T-helper 2 cell treated with Interferon-gamma antibody and Interleukin-4, amounts not matched to agents 100 ng/mL and 5 ng/mL, for 36 hours (primary cell): ENCODE measurements around the gene JAKMIP1. TPM values are rescaled to one million over a fixed set of nuclear protein-coding genes. Genes with fewer than 3 reads are reported as not detected.

Experiments
- intact Hi-C: fragments of 100-400 bp; cut with micrococcal nuclease; formaldehyde crosslinking; loops from one replicate; pipeline ENCODE4 v1.15.1; 2023
- total RNA-seq: library from RNA; stranded (reverse); gene quantifications from 2 replicates; pipeline ENCODE4 v1.2.3, GENCODE V29; 2022

JAKMIP1 gene
- total RNA-seq, 1 donor from 2014 or later = 18.5 TPM

DNA sequence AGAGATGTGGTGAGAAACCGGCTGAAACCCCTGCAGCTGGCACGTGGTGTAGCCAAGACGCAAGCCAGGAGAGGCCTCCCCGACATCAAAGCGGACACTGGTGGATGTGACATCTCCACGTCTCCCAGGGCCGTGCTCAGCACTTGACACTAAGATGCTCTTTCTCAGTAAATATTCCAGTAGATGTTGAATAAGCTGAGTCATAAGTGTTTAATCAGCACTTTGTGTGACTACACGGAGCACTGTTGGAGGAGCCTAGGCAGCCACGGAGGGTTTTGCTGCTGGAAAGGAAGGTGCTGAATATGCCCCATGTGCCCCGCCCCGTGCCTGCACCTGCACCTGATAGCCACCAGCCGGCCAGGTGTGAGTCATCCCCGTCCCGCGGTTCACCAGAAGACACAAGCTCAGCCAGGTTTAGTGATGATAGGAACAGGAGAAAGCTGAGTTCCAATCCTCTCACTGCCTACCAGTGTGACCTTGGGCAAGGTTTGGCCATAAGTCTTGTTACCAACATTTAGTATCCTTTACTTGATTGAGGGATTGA is 153.1 kb downstream of the JAKMIP1 start:
- intact Hi-C loops = no loop called here

DNA sequence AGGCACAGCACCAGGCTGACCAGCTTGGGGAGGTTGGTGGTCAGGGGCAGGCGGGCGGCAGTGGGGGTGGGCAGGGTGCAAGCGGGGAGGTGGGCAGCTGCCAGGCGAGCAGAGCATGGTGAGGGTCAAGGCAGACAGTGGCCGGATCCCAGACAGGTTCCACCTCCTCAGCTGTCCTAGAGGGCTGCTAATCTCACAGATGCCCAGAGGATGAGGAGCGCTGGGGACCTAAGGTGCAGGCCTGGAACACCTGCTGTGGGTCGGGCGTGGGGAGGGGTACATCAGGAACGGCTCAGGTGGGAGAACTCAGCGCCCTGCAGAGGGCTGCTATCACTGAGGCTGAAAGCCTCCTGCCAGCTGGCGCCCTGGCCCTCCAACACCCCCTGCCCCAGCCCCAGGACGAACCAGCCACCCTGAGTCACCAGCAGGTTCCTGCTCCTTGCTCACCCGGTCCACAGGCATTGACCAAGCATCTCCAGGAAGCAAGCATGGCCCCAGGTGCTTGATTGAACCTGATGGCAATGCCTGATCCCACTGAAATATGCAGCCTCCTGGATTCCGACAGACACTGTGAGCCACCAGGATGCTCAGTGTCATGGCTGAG is 153.7 kb downstream of the JAKMIP1 start:
- intact Hi-C loops = no loop called here

DNA sequence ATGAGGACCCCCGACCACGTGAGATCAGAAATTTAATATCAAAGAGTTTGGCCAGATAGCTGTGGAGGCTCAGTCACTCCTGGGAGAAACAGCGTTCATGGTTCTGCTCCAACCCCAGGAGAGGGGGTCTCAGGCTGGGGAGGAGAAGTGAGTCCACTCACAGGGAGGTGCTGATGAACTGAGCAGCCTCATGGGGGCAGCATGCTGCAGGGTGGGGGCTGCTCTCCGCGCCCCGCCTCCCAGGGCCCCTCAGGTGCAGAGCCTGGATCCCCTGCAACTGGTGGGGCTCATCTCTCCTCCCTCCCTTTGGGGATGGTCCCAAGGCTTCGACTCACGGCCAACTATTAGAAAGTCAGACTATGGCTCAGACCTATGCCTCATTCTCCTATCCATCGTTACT is 155.5 kb downstream of the JAKMIP1 start:
- intact Hi-C loops = no loop called here

DNA sequence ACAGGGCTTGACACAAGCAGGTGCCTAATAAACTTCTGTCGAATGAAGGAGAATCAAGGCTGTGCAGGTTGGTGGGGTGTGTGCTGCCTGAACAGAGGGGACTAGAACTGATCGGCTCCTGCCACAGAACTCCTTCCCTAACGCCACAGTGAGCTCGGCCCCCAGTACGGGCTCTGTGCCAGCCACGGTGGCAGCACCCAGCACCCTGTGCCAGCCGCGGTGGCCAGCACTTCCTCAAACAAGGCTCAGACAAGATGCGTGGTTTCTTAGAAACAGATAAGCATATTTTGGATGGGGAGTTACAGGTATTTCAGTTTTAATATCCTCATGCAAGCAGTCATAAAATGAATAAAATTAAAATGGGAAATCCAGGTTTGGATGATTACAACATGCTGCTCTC is 156.1 kb downstream of the JAKMIP1 start:
- intact Hi-C loops = no loop called here

DNA sequence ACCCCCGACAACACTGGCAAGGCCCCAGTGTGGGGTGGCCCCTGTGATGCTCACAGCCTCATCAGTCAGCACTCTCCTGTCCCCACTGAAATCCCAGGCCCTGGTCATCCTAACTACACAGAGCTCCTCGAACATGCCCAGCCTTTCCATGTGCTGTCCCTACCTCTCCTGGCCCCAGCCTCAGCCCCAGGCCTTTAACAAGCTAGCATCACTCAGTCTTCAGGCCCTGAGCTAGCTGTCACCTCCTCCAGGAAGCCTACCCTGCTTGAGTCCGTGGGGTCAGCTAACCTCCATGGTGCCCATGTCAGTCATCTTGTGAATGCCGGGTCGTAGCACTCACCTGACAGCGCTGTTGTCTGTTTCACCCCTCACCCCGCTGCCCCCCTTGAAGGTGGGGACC is 156.5 kb downstream of the JAKMIP1 start:
- intact Hi-C loops = no loop called here

DNA sequence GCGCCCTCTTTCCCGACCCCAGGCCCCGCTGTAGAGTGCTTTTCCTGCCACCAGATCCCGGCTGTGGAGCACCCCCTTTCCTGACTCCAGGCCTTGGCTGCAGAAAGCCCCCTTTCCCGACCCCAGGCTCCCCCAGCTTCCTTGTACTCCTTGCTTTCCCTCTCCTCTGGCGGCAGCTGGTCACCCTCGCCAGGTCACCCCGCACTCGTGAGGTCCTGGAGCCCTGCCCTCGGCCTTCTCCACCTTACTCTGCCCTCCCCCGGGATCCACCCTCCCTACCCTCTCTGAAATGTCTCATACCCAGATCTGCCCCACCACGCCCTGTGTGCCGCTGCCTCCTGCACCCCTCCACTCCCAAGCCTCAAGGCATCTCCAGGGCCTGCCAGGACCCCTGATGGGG is 157.2 kb downstream of the JAKMIP1 start:
- intact Hi-C loops = no loop called here

DNA sequence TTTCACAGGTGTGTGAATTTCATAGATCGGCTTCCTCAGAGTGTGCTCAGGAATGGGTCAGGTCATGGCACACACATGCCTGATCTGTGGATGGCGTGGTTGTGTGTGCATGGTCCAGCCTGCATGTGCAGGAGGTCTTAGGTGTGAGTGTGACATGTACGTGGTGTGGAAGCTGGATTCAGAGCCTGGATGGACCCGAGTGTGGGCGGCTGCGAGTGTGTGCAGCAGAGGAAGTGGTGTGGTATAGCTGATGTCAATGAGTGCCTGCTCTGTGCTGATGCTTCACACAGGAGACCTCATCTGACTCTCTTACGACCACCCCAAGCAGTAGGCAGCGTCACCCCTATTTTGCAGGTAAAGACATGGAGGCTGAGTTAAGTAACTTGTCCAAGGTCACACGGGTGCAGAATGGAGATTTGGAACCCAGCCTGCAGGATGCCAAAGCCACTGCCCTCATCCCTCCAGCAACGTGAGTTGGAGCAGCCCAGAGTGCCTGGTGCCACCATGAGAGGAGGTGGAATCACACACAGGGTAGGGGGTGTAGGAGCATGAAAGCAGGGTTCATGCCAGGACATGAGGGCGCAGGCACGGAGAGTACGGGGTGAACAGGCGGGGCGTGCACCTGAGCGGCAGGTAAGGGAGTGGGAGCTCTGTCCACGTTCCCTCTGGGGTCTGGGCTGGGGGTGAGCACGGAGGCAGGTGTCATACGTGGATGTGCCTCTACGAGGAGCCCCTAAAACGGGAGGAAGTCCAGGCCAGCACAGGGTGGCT is 157.9 kb downstream of the JAKMIP1 start:
- intact Hi-C loops = no loop called here

DNA sequence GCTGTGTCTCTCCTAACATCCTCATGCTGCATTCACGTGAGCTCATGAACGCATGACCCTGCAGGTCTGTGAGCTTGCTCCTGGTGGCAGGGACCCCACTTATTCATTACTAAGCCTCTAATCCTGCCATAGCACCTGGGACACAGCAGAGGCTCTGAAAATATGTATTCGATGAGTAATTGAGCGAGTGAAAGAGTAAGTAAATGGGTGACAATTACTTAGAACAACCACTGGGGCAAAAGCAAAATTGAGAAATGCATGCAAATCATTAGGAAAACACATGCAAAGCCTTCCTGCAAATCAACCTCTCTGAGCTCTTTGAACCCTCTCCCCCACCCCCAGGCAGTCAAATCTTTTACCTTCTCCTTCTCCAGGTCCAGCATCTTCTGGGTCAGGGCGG is 158.5 kb downstream of the JAKMIP1 start:
- intact Hi-C loops = no loop called here

DNA sequence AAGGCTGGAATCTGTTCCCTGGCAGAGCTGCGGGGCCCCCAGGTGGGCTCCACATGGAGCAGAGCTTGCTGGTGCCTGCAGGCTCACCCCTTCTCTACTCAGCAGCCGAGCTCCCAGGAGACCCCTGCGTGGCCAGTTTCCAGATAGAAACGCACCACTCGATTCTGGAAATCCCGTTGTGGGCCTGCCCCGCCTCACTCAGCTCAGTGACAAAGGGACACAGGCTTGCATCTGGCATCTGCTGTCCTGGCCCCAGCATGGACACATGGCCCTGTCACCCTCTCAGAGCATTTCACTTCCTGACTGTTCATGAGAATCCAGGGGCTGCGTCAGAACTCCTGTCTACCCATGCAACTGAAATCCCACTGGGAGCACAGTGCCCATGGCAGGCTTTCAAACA is 161.6 kb downstream of the JAKMIP1 start:
- intact Hi-C loops = no loop called here

DNA sequence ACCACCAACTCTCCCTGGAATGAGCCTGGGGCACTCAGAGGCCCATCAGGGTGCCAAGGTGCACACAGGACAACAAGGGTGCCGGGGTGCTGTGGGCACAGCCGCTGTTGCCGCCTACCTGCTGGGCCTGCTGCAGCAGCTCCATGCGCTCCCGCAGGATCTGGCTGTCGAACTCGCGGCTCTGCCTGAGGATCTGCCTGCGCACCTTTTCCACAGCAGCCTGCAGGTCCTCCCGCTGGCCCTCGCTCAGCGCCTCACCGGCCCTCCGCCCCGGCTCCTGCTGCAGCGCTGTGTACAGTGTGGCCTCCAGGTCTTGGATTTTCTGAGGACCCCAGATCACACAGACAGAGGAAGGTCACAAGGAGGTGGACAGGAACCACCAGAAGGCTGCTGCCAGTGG is 164.6 kb downstream of the JAKMIP1 start:
- intact Hi-C loops = no loop called here

DNA sequence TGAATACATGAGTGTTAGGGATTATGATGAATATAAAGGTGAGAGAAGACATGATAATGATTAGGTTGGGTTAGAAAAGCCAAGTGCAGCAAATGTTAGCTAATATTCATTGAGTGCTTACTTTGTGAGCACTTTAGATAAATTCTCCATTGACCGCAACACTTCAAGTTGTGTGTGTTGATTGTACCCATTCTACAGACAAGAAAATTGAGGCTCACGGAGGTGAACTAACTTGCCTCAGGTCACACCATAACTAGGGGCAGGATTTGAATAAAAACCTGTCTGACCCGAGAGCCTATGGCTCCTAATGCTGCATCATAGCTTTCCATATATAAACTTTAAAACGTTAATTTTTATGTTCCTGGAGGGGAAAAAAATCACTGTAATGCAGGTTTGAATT is 167.0 kb downstream of the JAKMIP1 start:
- intact Hi-C loops = no loop called here

DNA sequence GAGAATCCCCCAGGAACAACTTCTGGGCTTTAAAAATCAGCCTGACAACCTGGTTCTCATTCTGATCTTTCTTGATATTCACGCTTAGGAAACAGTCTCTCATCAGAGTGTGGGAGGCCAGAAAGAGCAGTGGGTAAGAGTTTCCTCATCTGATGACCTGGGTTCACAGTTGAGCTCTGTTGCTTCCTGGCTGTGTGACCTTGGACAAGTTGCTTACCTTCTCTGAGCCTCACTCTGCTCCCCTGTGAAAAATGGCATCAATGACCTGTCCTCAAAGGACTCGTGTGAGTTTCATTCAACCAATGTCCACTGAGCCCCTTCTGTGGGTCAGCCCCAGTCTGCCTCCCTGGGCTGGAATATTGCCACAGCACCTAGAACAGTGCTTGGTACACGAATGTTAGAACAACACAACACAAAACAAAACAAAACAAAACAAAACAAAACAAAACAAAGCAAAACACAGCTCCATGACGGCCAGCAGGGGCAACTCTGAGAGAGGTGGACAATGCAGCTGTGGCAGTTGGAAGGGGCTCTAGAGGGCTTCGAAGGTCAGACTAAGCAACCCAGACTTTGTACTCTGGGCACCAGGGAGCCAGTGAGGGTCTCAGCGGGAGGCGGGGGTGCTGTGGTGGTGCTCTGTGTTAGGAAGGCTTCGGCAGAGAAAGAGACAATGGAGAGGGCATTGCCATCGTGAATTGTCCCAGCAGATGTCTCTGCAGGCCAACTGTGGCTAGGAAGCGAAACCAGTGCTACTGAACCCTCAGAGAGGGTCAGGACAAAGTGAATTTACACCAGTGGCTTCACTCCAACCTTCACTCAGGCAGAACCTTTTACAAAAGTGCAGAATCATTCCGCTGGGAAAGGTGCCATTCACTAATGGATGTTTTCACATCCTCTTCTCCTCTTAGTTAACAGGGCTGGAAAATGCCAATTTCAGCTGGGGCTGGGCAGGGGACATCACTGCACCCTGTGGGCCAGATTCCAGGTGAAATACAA is 167.8 kb downstream of the JAKMIP1 start:
- intact Hi-C loops = no loop called here

DNA sequence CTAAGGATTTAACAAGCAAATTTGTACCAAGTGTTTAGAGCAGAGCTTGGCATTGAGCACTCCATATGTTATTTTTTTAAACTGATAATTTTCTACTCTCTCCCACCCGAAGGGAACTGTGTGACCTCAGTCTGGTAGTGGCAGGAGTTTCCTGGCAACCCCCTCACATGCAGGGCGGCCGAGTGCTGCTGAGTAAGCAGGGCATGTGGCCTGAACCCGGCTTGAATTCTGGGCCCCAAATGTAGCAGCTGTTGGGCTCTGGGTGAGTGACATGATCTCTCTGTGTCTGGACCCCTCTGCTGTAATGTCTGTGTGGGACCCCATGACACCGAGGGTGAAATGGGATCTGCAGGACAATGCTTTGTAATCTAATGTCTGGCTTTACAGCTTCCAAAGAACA is 168.5 kb downstream of the JAKMIP1 start:
- intact Hi-C loops = no loop called here

DNA sequence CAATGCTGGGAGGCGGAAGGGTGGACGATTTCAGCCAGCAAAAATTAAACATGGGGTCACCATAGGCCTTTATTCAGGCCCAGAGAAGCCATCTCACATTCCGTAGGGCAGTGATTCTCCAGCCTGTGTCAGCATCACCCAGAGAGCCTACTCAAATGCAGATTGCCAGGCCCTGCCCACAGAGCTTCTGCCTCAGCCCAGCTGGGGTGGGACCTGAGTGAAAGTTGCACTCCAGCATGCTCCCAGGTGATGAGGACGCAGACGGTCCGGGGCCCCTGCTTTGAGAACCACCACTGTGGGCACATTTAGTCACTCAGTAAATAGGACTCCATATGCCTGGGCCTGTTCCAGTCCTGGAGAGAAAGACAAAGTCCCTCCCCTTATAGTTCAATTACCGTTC is 169.7 kb downstream of the JAKMIP1 start:
- intact Hi-C loops = no loop called here

DNA sequence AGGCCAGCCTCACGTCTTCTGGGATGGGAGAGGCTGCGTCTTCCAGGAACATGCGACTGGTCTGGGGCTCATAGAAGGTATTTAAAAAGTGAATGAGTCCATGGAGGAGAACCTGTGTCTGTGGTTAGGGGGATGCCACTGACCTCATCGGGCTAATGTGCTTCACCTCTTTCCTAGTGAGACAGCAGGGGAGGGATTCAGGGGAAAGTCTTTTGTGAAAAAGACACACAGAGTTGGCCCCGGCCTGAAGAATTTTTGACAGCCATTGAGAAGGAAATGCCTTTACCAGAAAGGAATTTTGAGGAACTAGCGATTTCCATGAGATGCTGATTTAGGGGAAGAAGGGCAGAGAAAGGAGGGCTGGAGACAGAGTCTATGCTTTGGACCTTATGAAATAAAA is 171.1 kb downstream of the JAKMIP1 start:
- intact Hi-C loops = no loop called here

DNA sequence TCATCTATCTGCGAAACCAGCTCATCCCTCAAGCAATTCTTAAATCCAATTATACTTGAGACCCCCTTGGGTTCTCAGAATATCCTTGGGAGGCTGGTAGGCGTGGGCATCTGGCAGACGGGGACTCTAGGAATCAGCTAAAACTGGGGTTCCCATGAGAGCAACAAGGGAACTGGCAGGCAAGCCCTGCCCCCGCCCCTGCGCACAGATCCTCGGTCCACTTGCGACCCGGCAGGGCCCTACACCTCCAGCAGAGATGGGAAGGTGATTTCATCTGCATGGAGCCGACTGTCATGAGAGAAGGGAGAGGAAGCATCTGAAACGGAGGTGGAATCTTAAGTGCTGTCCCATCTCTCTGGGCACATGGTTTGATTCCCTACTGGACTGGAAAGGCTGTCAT is 172.2 kb downstream of the JAKMIP1 start:
- intact Hi-C loops = no loop called here

DNA sequence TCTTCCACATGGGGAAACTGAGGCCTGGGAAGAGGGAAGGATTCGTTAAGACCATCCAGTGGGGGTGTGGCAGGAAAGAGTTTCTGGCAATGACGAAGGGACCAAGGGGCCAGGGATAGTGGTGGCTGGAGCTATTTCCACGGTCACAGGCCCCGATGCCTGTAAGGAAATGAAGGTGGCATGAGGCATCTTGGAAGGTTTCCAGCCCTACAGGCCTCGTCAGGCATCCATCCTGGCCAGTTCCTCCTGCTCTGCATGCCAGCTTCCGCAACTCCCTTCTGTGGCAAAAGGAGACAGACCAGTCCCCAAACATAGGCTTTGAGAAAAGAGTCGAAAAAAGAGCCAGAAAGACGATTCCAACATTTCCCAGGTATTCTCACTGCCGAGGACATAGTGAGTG is 173.0 kb downstream of the JAKMIP1 start:
- intact Hi-C loops = no loop called here

DNA sequence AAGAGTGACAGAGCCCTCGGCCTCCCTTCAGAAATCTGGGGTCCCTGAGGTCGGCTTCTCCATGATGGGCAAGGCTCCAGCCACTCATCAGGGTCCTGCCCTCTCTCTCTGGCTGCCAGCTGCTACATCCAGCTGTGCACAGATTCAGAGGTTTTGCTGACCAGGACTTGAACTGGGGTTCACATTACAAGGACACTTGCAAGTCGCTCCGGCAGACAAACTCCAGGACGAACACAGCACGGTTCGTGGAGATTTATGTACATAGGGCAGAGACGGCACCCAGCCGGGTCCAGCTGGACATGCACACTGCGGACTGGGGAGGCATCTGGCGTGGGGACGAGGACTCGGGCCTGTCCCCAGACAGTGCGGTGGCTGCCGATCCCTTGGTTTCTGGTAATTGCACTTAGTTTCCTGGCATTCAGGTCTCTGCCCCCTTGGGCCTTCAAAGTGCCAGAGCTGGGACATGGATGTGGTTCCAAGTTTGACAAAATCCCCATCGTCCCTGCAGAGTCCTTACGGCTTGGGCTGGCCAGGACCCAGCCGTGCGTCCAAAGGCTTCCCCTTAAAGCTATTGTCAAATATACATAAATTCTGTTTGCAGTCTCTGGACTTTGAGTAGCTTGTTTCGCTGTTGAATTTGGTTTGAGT is 175.9 kb downstream of the JAKMIP1 start:
- intact Hi-C loops = no loop called here

DNA sequence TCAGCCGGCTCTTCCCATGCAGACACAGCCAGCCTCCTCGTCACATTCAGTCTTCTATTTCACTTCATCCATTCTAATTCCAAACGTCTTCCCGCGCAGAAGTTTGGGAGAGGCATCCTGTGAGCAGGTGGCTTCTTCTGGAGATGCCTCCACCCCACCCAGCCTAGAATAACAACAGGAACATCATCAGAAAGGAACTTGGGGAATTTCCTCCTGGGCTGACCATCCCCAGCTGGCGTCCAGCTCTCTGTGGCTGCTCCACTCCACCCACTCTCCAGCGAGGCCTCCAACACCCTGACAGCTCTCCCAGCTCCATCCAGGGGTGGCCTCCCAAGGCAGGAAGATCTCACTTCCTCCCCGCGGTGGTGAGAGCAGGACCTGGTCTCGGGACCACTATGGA is 176.6 kb downstream of the JAKMIP1 start:
- intact Hi-C loops = no loop called here

DNA sequence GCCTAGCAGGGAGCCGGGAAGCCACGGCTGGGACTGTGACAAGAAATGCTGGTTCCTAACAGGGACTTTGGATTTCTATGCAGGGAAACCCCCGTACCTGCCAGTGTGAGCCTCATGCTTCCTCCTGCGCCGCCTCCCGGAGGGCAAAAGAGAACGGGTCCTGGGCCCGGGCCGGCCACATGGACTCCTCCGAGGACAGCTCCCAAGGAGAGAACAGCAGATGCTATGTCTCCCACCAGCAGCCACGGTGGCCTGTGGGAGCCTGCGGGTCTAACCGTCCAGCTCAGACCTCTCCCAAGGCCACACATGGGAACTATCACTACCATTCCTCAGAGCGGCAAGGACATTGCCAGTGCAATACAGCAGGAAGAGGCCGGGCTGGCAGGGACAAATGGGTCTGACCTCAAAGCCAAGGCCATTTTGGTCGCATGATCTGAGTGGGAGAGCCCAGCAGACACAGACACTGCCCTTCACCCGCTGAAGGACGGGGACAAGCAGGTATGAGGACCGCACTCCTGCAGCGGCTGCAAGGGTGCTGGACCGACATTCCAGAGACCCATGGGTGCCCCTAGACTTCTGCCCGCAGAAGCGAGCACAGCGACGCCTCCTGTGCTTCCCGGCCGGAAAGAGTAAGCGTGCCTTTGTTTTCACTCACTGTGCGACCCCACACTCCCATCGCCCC is 177.6 kb downstream of the JAKMIP1 start:
- intact Hi-C loops = no loop called here
